LNCaP clone FGC (cell line): ENCODE results near the gene GHRHR.
A peak's percentile ranks its signal among the peaks of the same experiment; 100 is the strongest.

Experiments
- DNase-seq: peaks from one replicate; pipeline ENCODE4 v3.0.0-alpha.2; 2011; ENCODE audit warnings: low read depth
- H3K4me3 ChIP-seq: 2 replicates; pipeline ENCODE4 v1.5.1; 2011; ENCODE audit warnings: mild to moderate bottlenecking, low read depth, low read length, control low read depth
- CTCF ChIP-seq: IDR thresholded peaks from 2 replicates; pipeline ENCODE4 v1.5.1; 2012; ENCODE audit warnings: mild to moderate bottlenecking; ENCODE audit not compliant: control insufficient read depth, insufficient read depth; ENCODE audit errors: extremely low read depth

GHRHR gene

GRCh38 chr7:30983042-30983913 lies 19.5 kb downstream of the GHRHR start:
- TF ChIP-seq CTCF = peak; percentile 98
- peak; percentile 21 for DNase-seq
- no peak overlapping the region for H3K4me3 ChIP-seq

GRCh38 chr7:30983914-30984247 lies 20.1 kb downstream of the GHRHR start:
- TF ChIP-seq CTCF = no peak
- H3K4me3 ChIP-seq = no peak overlapping the region
- DNase-seq = no peak

GRCh38 chr7:30984359-30985107 lies 20.8 kb downstream of the GHRHR start:
- no peak for TF ChIP-seq CTCF
- no peak for DNase-seq

GRCh38 chr7:30985756-30986155 lies 22.0 kb downstream of the GHRHR start:
- TF ChIP-seq CTCF = no peak
- no peak for DNase-seq
- H3K4me3 ChIP-seq = no peak overlapping the region

More at GRCh38 chr7:30984359-30985107, 20.8 kb downstream of the GHRHR start:
- no peak overlapping the region for H3K4me3 ChIP-seq

- TF ChIP-seq CTCF = no peak
- no peak for DNase-seq
- no peak overlapping the region for H3K4me3 ChIP-seq
Measured at GRCh38 chr7:30986331-30986730, 22.6 kb downstream of the GHRHR start.

- H3K4me3 ChIP-seq = no peak overlapping the region
- DNase-seq = no peak
- TF ChIP-seq CTCF = no peak
Measured at GRCh38 chr7:30986738-30987137, 23.0 kb downstream of the GHRHR start.
